Subcutaneous adipose tissue (tissue), 4 donors: ENCODE data around the gene TIMM10. TPM values are rescaled to one million over a fixed set of nuclear protein-coding genes. Genes with fewer than 3 reads are reported as not detected.

Source experiments
- CTCF ChIP-seq: fragments of 450-650 bp; IDR thresholded peaks from one replicate; pipeline ENCODE4 v1.5.1; 2016; ENCODE audit warnings: low read depth, mild to moderate bottlenecking, control low read depth, antibody characterized with exemption, moderate library complexity
- total RNA-seq, 4 donors: library from RNA; depleted of rRNA; stranded (reverse); fragments of >200 nt; gene quantifications; one replicate each; pipeline ENCODE4 v1.1.0, GENCODE V29; 2016

Gene TIMM10
- total RNA-seq = 10 to 100 TPM; 34.4 to 47.6 (median 36.7) TPM

GRCh38 chr11:57530596-57531507 lies at the start of gene TIMM10:
TIMM10 (minus strand) TSS chr11:57530754; CDS start chr11:57530189, 565 bp downstream.
- TF ChIP-seq CTCF = no peak

GRCh38 chr11:57574061-57574460 lies 43.5 kb upstream of the TIMM10 start:
- no peak for TF ChIP-seq CTCF

GRCh38 chr11:57571606-57572005 lies 41.1 kb upstream of the TIMM10 start:
- TF ChIP-seq CTCF = no peak

- TF ChIP-seq CTCF = no peak
Observed at GRCh38 chr11:57568330-57568766, 37.8 kb upstream of the TIMM10 start.

GRCh38 chr11:57567515-57568329 lies 37.2 kb upstream of the TIMM10 start, which contains the start of gene UBE2L6:
UBE2L6 (minus strand) TSS chr11:57567672; CDS start chr11:57567611, 61 bp downstream.
- no peak for TF ChIP-seq CTCF

- TF ChIP-seq CTCF = no peak
Observed at GRCh38 chr11:57566905-57567514, 36.5 kb upstream of the TIMM10 start.
